Breast epithelium (tissue), 3 donors: ENCODE results near the gene EML2.

Experiments
- POLR2A ChIP-seq: fragments of 450-650 bp; IDR thresholded peaks from one replicate; pipeline ENCODE4 v1.6.1; 2016; ENCODE audit warnings: antibody characterized with exemption, mild to moderate bottlenecking, moderate library complexity
- POLR2AphosphoS5 ChIP-seq, 3 donors: sonication (generic); formaldehyde crosslinking; IDR thresholded peaks; one replicate each; pipeline ENCODE4 v1.6.1; 2017; ENCODE audit warnings: antibody characterized with exemption in 3 of 3
- TF ChIP-seq, protein P1 (sequence below), 3 donors: fragments of 450-650 bp; IDR thresholded peaks; one replicate each; pipeline ENCODE4 v1.5.1; 2016 to 2017; ENCODE audit warnings: antibody characterized with exemption in 3 of 3, mild to moderate bottlenecking in 3 of 3, moderate library complexity in 3 of 3

GRCh38 chr19:45568732-45569131 is 70.5 kb downstream of the EML2 start:
- TF ChIP-seq, protein P1, sequence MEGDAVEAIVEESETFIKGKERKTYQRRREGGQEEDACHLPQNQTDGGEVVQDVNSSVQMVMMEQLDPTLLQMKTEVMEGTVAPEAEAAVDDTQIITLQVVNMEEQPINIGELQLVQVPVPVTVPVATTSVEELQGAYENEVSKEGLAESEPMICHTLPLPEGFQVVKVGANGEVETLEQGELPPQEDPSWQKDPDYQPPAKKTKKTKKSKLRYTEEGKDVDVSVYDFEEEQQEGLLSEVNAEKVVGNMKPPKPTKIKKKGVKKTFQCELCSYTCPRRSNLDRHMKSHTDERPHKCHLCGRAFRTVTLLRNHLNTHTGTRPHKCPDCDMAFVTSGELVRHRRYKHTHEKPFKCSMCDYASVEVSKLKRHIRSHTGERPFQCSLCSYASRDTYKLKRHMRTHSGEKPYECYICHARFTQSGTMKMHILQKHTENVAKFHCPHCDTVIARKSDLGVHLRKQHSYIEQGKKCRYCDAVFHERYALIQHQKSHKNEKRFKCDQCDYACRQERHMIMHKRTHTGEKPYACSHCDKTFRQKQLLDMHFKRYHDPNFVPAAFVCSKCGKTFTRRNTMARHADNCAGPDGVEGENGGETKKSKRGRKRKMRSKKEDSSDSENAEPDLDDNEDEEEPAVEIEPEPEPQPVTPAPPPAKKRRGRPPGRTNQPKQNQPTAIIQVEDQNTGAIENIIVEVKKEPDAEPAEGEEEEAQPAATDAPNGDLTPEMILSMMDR (IDR thresholded peaks at IDR 0.05) = no peak
- TF ChIP-seq POLR2A (no peak), POLR2AphosphoS5 (IDR thresholded peaks at IDR 0.05) (no peak)
